Ishikawa (cell line): ENCODE data around the gene ARID1B.

Source experiments
- CEBPB ChIP-seq: IDR thresholded peaks from 2 replicates; pipeline ENCODE4 v1.6.1; 2012
- CREB1 ChIP-seq: IDR thresholded peaks from 2 replicates; pipeline ENCODE4 v1.6.1; 2012; ENCODE audit warnings: low read depth
- EGR1 ChIP-seq: IDR thresholded peaks from 2 replicates; pipeline ENCODE4 v1.6.1; 2012
- EP300 ChIP-seq: IDR thresholded peaks from 2 replicates; pipeline ENCODE4 v1.6.1; 2012; ENCODE audit warnings: borderline replicate concordance
- FOXM1 ChIP-seq: IDR thresholded peaks from 2 replicates; pipeline ENCODE4 v1.6.1; 2012; ENCODE audit warnings: low read depth, borderline replicate concordance
- MAX ChIP-seq: IDR thresholded peaks from 2 replicates; pipeline ENCODE4 v1.6.1; 2012
- RAD21 ChIP-seq: IDR thresholded peaks from 2 replicates; pipeline ENCODE4 v1.6.1; 2012; ENCODE audit warnings: low read depth
- REST ChIP-seq: IDR thresholded peaks from 2 replicates; pipeline ENCODE4 v1.6.1; 2012; ENCODE audit warnings: low read depth, mild to moderate bottlenecking
- TAF1 ChIP-seq: IDR thresholded peaks from 2 replicates; pipeline ENCODE4 v1.6.1; 2012; ENCODE audit warnings: low read depth, mild to moderate bottlenecking
- TCF12 ChIP-seq: IDR thresholded peaks from 2 replicates; pipeline ENCODE4 v1.6.1; 2012; ENCODE audit warnings: low read depth
- TEAD4 ChIP-seq: IDR thresholded peaks from 2 replicates; pipeline ENCODE4 v1.6.1; 2012
- USF1 ChIP-seq: IDR thresholded peaks from 2 replicates; pipeline ENCODE4 v1.6.1; 2012
- YY1 ChIP-seq: IDR thresholded peaks from 2 replicates; pipeline ENCODE4 v1.6.1; 2012; ENCODE audit warnings: low read depth

DNA sequence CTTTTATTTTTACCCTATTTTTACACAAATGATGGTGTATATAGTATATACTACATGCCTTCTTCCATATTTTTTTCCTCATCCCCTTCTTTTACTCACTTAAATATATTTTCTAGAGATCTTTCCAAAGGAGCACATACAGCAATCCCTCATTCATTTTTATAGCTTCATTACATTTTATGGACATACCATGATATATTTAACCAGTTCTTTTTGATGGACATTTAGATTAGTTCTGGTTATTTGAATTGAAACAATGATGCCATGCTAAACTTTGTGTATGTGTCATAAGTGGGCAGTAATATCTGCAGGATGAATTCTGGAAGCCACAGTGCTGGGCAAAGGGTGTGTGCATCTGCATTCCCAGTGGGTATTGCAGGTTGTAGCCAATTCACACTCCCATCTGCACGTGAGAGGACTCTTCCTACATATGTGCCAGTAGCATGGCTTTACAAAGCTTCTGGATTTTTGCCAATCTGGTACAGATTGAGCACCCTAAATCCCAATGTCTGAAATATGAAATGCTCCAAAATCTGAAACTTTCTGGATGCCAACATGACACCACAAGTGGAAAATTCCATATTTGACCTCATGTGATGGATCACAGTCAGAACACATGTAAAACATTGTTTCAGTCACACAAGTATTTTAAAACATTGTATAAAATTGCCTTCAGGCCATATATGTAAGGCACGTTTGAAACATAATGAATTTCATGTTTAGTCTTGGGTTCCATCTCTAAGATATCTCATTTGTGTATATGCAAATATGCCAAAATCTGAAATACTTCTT is 127.2 kb downstream of the ARID1B start:
- TF ChIP-seq EP300, result no peak
- TF ChIP-seq RAD21, result no peak
- TF ChIP-seq FOXM1, result no peak
- TF ChIP-seq REST, result no peak
- no peak for TF ChIP-seq CEBPB
- TF ChIP-seq YY1, result no peak
- TF ChIP-seq TEAD4, result no peak
- TF ChIP-seq TAF1, result no peak
- TF ChIP-seq USF1, result no peak
- no peak for TF ChIP-seq EGR1
- TF ChIP-seq MAX, result no peak
- no peak for TF ChIP-seq TCF12
- TF ChIP-seq CREB1, result no peak
